Heart left ventricle (tissue), 13 donors: ENCODE data around the gene RPUSD2.

Experiments
- POLR2A ChIP-seq, 2 donors: fragments of 450-650 bp; IDR thresholded peaks; one replicate each; pipeline ENCODE4 v1.6.1; 2017; ENCODE audit warnings: antibody characterized with exemption in 2 of 2, mild to moderate bottlenecking in 2 of 2, moderate library complexity in 2 of 2
- TF ChIP-seq, protein P1 (sequence below), 12 donors: fragments of 200-600 bp; sonication (generic) in 4 of 12; IDR thresholded peaks; one replicate each; pipeline versions ENCODE4 v1.5.0 to v1.8.0; 2018 to 2022; ENCODE audit warnings: antibody characterized with exemption in 12 of 12, mild to moderate bottlenecking in 5 of 12
- donor health status: ischemic (EF 13 %, LVEDD 7.1; RV severe dilation, severe dysfunction).
- donor health status: DM: no; HTN: yes; CAD: no.
- donor health status: DM: no; HTN: no; CAD: no.
- donor health status: ischemic (EF 25% LVEDD 6.9; RV normal size, moderate dysfunction).
- donor health status: ischemic (EF 25% LVEDD 5.7; RV mildly dilated, moderate dysfunction).
- donor health status: ischemic (EF 35%, LVEDD 5.7; RV mildly dilated, moderate dysfunction).
- donor health status: nonischemic (EF 11% LVEDD 7.7; RV severe dilation, severe dysfunction).
- donor health status: DM: yes; HTN: yes; CAD: no.
- donor health status: PGD.
- donor health status: ischemic (EF 29% LVEDD 5.4; RV normal size, mild dysfunction).
- donor health status: nonischemic (EF 23%, LVEDD 6.1; RV moderate dilation, normal function).

GRCh38 chr15:40598126-40598525, 29.0 kb downstream of the RPUSD2 start:
- no peak for TF ChIP-seq POLR2A (IDR thresholded peaks at IDR 0.05)
- TF ChIP-seq, protein P1, sequence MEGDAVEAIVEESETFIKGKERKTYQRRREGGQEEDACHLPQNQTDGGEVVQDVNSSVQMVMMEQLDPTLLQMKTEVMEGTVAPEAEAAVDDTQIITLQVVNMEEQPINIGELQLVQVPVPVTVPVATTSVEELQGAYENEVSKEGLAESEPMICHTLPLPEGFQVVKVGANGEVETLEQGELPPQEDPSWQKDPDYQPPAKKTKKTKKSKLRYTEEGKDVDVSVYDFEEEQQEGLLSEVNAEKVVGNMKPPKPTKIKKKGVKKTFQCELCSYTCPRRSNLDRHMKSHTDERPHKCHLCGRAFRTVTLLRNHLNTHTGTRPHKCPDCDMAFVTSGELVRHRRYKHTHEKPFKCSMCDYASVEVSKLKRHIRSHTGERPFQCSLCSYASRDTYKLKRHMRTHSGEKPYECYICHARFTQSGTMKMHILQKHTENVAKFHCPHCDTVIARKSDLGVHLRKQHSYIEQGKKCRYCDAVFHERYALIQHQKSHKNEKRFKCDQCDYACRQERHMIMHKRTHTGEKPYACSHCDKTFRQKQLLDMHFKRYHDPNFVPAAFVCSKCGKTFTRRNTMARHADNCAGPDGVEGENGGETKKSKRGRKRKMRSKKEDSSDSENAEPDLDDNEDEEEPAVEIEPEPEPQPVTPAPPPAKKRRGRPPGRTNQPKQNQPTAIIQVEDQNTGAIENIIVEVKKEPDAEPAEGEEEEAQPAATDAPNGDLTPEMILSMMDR (IDR thresholded peaks at IDR 0.05): no peak
